Measurements from ENCODE around the gene PHETA2. TPM values are rescaled to one million over a fixed set of nuclear protein-coding genes. Genes with fewer than 3 reads are reported as not detected.

PHETA2 gene
- total RNA-seq, 1 experiment from 2014 or later, result 2.6 TPM

DNA sequence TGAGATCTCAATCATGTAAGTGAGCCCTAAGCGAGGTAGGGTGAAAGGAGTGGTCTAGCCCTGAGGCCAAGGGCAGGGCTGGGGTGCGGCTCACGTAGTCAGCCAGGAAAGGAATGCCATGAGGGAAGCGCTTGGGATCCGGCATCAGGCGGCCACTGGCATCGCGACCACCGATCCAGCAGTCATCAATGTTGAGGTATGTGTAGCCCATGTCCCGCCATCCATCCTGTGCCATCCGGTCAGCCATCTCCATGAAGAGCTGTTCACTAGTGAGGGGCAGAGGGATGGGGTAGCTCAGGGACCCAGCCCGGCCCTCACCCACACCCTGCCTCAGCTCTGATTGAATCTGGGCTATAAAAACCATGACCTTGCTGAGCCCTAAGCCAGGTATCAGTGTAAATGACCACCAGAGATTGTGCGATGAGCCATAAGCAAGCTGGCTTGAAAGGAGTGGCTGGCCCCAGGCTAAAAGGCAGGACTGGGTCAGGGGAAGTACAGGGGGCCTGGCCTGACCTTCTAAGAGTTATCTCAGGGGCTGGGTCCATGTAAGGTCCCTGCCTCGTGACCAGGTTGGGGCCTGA lies 6.3 kb upstream of the PHETA2 start:
- H3T11ph ChIP-seq (ENCODE audit: low read length), result no peak overlapping the region
- H3K9me3 ChIP-seq (ENCODE audit: control insufficient read depth, low read depth, low read length), result no peaks in the 10 kb centered on the region
- H2BK12ac ChIP-seq (ENCODE audit: insufficient read length, low read depth, low read length), result no peak overlapping the region
- H3K79me2 ChIP-seq (ENCODE audit: insufficient read depth, low read length), result no peaks in the 10 kb centered on the region
- no peak overlapping the region for H2AK5ac ChIP-seq (ENCODE audit: insufficient read length, low read length)
- H3K23me2 ChIP-seq (ENCODE audit: insufficient read length, low read depth, low read length, poor library complexity, severe bottlenecking), result peaks cover 8% of the 10 kb centered on the region
- no peaks in the 10 kb centered on the region for H3K79me1 ChIP-seq (ENCODE audit: insufficient read depth, low read depth, low read length, poor library complexity, severe bottlenecking)
- Mint-ChIP-seq H3K4me3 (no peak overlapping the region), H3K36me3 (ENCODE audit: insufficient read depth in 1 of 3, low read depth in 3 of 3) (peaks cover 23 to 43% (median 33%) of the 10 kb centered on the region in 3 experiments), H3K27ac (no peak overlapping the region), H3K4me1 (peaks cover 32 to 37% of the 10 kb centered on the region in 2 experiments), H3K27me3 (ENCODE audit: low read depth) (peaks cover 4% of the 10 kb centered on the region), H3K9me3 (no peaks in the 10 kb centered on the region; a peak in 2 of 5 replicates)
- H2BK15ac ChIP-seq (ENCODE audit: low read depth, low read length), result no peak overlapping the region
- TF ChIP-seq, protein P1, sequence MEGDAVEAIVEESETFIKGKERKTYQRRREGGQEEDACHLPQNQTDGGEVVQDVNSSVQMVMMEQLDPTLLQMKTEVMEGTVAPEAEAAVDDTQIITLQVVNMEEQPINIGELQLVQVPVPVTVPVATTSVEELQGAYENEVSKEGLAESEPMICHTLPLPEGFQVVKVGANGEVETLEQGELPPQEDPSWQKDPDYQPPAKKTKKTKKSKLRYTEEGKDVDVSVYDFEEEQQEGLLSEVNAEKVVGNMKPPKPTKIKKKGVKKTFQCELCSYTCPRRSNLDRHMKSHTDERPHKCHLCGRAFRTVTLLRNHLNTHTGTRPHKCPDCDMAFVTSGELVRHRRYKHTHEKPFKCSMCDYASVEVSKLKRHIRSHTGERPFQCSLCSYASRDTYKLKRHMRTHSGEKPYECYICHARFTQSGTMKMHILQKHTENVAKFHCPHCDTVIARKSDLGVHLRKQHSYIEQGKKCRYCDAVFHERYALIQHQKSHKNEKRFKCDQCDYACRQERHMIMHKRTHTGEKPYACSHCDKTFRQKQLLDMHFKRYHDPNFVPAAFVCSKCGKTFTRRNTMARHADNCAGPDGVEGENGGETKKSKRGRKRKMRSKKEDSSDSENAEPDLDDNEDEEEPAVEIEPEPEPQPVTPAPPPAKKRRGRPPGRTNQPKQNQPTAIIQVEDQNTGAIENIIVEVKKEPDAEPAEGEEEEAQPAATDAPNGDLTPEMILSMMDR (conservative IDR thresholded peaks at IDR 0.05), result no peak
- H4K8ac ChIP-seq (replicated peaks; ENCODE audit: insufficient read length, low read depth, low read length), result no peak overlapping the region
- H3K27ac ChIP-seq (ENCODE audit: insufficient read length, low read depth, low read length), result no peak overlapping the region
- no peak overlapping the region for H2BK120ac ChIP-seq (ENCODE audit: low read depth, low read length, poor library complexity, severe bottlenecking)
- no peaks in the 10 kb centered on the region for H4K20me1 ChIP-seq (ENCODE audit: control insufficient read depth, insufficient read depth, insufficient read length)
- H2BK5ac ChIP-seq (ENCODE audit: insufficient read length, low read length), result no peak overlapping the region
- H4K5ac ChIP-seq (ENCODE audit: insufficient read length, low read depth, low read length), result no peak overlapping the region
- H3K18ac ChIP-seq (ENCODE audit: insufficient read length, low read depth, low read length), result no peak overlapping the region
- no peak overlapping the region for H3K23ac ChIP-seq (ENCODE audit: insufficient read length, low read depth, low read length)
- H3K27me3 ChIP-seq (ENCODE audit: insufficient read depth, low read length), result no peaks in the 10 kb centered on the region
- no peak overlapping the region for H2BK20ac ChIP-seq (ENCODE audit: low read depth, low read length, poor library complexity, severe bottlenecking)
- H3K14ac ChIP-seq (ENCODE audit: insufficient read depth, low read length), result no peak overlapping the region; the same call in 1 of the 2 replicates
- no peak overlapping the region for H3K56ac ChIP-seq (ENCODE audit: insufficient read length, low read depth, low read length)
- peaks cover 10% of the 10 kb centered on the region; the same call in 1 of the 2 replicates for H3K4me1 ChIP-seq (ENCODE audit: insufficient read depth, low read length)
- H3K9ac ChIP-seq (ENCODE audit: extremely low read depth, insufficient read length, low read length), result no peak overlapping the region
- H4K91ac ChIP-seq (ENCODE audit: insufficient read length, low read depth, low read length), result no peak overlapping the region
- no peak for DNase-seq
- H3K4ac ChIP-seq (ENCODE audit: low read depth, low read length), result no peak overlapping the region
- no peak overlapping the region for H2AFZ ChIP-seq (ENCODE audit: low read length)
- no CpG with 5 or more reads among the region's 14 CpGs for WGBS (ENCODE audit: extremely low coverage, insufficient read length, low lambda C conversion rate)
- H3K4me2 ChIP-seq (ENCODE audit: insufficient read depth, insufficient read length, low read length), result no peak overlapping the region

Data from H9 (cell line).